ENCODE measurements around the gene CFAP65.

The CFAP65 gene

GRCh38 chr2:219056896-219057708, 15.8 kb upstream of the CFAP65 start:
- Mint-ChIP-seq H3K36me3 (no peaks in the 10 kb centered on the region), H3K4me3 (no peak overlapping the region), H3K27me3 (peaks cover 22% of the 10 kb centered on the region), H3K4me1 (peaks cover 13% of the 10 kb centered on the region), H3K9me3 (no peaks in the 10 kb centered on the region), H3K27ac (no peak overlapping the region)
- no peak for DNase-seq (ENCODE audit: low spot score in 2 of 2)
- no peak for ATAC-seq (ENCODE audit: low read depth)

DNA sequence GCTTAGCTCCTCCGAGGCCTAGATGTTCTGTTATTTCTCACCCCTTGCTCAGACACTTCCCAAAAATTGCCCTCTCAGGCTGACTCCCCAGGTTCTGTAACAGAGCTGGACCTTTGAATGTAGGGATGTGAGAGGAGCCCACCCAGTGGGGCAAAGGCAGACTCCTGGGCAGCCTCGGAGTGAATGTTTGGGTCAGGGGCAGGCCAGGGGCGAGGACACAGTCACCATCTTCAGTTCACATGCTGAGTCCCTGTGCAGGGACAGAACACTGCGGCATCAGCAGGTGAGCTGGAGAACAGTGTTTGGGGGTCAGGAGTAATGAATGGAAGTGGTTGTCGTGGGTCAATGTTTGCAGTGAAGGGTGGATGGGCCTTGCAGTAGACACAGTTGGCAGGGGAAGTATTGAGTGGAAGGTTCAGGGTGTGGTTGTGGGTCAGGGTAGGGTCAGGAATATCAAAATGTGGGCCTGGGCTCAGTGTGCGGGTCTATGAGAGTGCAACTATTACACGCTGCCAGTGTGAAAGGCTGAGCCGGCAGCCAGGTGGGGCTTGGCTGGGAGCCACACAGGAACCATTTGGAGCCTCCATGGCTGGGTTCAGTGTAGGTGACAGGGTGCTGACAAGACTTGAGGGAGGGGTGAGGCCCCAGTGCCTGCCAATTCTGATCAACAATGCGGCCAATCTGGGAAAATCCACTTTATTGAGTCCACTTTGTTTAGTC, 15.0 kb upstream of the CFAP65 start:
- ATAC-seq (ENCODE audit: low read depth) (no peak), DNase-seq (ENCODE audit: low spot score in 2 of 2) (no peak)
- Mint-ChIP-seq H3K9me3 (no peaks in the 10 kb centered on the region), H3K27ac (no peak overlapping the region), H3K27me3 (peaks cover 23% of the 10 kb centered on the region), H3K36me3 (no peaks in the 10 kb centered on the region), H3K4me1 (peaks cover 12% of the 10 kb centered on the region), H3K4me3 (no peak overlapping the region)

DNA sequence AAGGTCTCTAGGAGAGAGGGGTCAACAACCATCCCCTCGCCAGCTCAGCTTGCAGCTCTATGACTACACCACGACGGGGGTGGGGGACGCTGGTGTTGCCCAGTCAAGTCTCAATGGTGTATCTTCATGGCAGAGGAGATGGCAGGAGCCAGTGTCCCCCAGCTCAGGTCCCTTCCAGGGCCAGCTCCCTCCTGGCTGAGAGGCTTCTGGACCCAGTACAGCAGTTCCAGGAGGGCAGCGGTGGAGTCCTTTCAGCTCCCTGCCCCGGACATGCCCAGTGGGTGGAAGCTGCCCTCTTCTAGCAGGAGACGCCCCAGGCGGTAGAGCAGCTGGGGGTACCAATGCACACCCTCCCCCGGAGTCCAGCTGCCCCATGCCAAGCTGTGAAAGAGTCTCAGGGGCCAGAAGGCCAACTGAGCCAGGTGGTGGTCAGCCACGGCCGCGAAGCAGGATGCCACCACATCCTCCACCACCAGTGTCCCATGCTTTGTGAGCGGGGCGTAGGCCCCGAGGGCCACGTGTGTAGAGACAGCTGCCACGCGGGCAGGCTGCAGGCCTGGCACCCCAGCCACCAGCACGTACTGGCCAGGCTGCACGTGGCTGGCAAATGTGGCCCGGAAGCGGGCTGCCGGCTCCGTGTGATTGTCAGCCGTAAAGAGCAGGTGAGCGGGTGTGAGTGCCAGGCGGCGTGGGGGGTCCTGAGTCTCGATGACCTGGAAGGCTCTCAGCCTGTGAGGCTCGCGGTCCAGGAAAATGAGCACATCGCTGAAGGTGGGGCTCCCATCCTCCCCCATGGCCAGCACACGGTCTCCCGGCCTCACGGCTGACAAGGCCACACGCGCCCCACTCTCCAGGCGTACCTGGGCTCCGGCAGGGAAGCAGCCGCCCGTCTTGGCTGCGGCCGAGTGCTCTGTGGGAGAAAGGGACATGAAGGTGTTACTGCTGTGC, 13.9 kb upstream of the CFAP65 start:
- ATAC-seq (ENCODE audit: low read depth): no peak
- Mint-ChIP-seq H3K9me3 (no peaks in the 10 kb centered on the region), H3K27ac (no peak overlapping the region), H3K4me3 (no peak overlapping the region), H3K36me3 (no peaks in the 10 kb centered on the region), H3K27me3 (peaks cover 26% of the 10 kb centered on the region), H3K4me1 (peaks cover 10% of the 10 kb centered on the region)
- DNase-seq (ENCODE audit: low spot score in 2 of 2): no peak

GRCh38 chr2:219049282-219049681, 8.0 kb upstream of the CFAP65 start:
- Mint-ChIP-seq H3K27me3 (peaks cover 28% of the 10 kb centered on the region), H3K4me1 (no peaks in the 10 kb centered on the region), H3K36me3 (no peaks in the 10 kb centered on the region), H3K27ac (no peak overlapping the region), H3K9me3 (no peaks in the 10 kb centered on the region), H3K4me3 (no peak overlapping the region)
- ATAC-seq (ENCODE audit: low read depth): no peak
- DNase-seq (ENCODE audit: low spot score in 2 of 2): no peak

DNA sequence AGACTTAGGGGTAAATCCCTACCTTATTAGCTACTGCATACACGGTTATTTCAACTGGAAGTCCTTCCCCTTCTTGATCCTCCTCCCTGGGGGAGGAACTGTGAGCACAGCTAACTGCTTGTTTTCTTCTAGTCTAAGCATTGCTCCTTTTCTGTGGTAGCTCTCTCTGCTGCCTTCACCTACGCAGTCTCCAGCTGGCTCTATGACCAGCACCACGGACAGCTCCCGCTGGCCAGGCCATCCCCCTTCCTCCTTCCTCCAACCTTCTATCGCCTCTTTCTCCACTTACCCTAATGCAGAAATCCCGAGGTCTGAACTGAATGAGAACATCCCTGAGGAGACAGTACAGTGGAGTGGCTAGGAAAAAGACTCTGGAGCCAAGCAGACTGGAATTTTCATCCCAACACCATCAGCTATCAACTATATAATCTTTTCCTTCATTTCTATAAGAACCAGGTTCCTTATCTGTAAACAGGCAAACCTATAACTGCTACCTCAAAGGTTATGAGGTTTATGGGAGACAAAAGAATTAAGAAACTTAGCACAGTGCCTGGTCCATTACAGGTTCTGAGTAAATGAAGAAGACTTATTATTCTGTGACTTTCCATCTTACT, 4.7 kb upstream of the CFAP65 start:
- Mint-ChIP-seq H3K27ac (no peak overlapping the region), H3K4me3 (no peak overlapping the region), H3K27me3 (peaks cover 36% of the 10 kb centered on the region), H3K9me3 (no peaks in the 10 kb centered on the region), H3K4me1 (peaks cover 4% of the 10 kb centered on the region), H3K36me3 (no peaks in the 10 kb centered on the region)
- ATAC-seq (ENCODE audit: low read depth): no peak
- DNase-seq (ENCODE audit: low spot score in 2 of 2): no peak

DNA sequence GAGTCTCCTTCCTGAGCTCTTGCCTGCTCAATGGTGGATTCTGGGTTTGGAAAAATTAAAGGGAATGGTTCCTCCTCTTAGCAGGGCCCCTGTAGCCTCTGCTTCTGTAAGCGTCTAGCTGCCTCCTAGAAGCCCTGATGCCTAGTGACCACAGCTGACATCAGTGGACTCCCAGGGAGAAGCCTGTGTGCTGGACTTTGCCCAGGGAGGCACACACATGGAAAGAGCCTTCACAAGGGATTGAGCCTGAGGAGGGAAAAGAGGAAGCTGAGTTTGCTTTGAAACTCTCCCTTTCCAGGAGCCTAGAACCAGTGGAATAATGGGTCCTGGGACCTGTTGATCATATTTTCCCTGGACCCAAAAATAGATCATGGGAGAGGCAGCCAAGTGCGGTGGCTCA, 1.4 kb upstream of the CFAP65 start:
- Mint-ChIP-seq H3K4me3 (no peak overlapping the region), H3K27me3 (peaks cover 33% of the 10 kb centered on the region), H3K4me1 (peaks cover 4% of the 10 kb centered on the region), H3K27ac (no peak overlapping the region), H3K36me3 (no peaks in the 10 kb centered on the region), H3K9me3 (peaks cover 1% of the 10 kb centered on the region)
- no peak for ATAC-seq (ENCODE audit: low read depth)
- no peak for DNase-seq (ENCODE audit: low spot score in 2 of 2)

- Mint-ChIP-seq H3K36me3 (no peaks in the 10 kb centered on the region), H3K9me3 (peaks cover 1% of the 10 kb centered on the region), H3K27me3 (peaks cover 36% of the 10 kb centered on the region), H3K27ac (no peak overlapping the region), H3K4me3 (no peak overlapping the region), H3K4me1 (peaks cover 4% of the 10 kb centered on the region)
- no peak for DNase-seq (ENCODE audit: low spot score in 2 of 2)
- no peak for ATAC-seq (ENCODE audit: low read depth)
These were observed 841 bp upstream of the CFAP65 start for GRCh38 chr2:219042157-219042556.

- Mint-ChIP-seq H3K27ac (no peak overlapping the region), H3K4me3 (no peak overlapping the region), H3K36me3 (no peaks in the 10 kb centered on the region), H3K4me1 (peaks cover 4% of the 10 kb centered on the region), H3K9me3 (peaks cover 1% of the 10 kb centered on the region), H3K27me3 (peaks cover 31% of the 10 kb centered on the region)
- DNase-seq (ENCODE audit: low spot score in 2 of 2) (no peak), ATAC-seq (ENCODE audit: low read depth) (no peak)
These were observed 2.7 kb downstream of the CFAP65 start for GRCh38 chr2:219038600-219038999.

GRCh38 chr2:219037783-219038499, 3.4 kb downstream of the CFAP65 start:
- Mint-ChIP-seq H3K9me3 (peaks cover 1% of the 10 kb centered on the region), H3K27me3 (peaks cover 28% of the 10 kb centered on the region), H3K4me3 (no peak overlapping the region), H3K4me1 (peaks cover 4% of the 10 kb centered on the region), H3K36me3 (no peaks in the 10 kb centered on the region), H3K27ac (no peak overlapping the region)
- DNase-seq (ENCODE audit: low spot score in 2 of 2) (no peak), ATAC-seq (ENCODE audit: low read depth) (no peak)

- peaks cover 26% of the 10 kb centered on the region for H3K27me3 Mint-ChIP-seq
- H3K27ac Mint-ChIP-seq: no peak overlapping the region
- no peaks in the 10 kb centered on the region for H3K4me1 Mint-ChIP-seq
- H3K36me3 Mint-ChIP-seq: no peaks in the 10 kb centered on the region
- DNase-seq (ENCODE audit: low spot score in 2 of 2) (no peak), ATAC-seq (ENCODE audit: low read depth) (no peak)
- H3K4me3 Mint-ChIP-seq: no peak overlapping the region
- H3K9me3 Mint-ChIP-seq: peaks cover 1% of the 10 kb centered on the region
These were observed 5.4 kb downstream of the CFAP65 start for GRCh38 chr2:219035942-219036341.

DNA sequence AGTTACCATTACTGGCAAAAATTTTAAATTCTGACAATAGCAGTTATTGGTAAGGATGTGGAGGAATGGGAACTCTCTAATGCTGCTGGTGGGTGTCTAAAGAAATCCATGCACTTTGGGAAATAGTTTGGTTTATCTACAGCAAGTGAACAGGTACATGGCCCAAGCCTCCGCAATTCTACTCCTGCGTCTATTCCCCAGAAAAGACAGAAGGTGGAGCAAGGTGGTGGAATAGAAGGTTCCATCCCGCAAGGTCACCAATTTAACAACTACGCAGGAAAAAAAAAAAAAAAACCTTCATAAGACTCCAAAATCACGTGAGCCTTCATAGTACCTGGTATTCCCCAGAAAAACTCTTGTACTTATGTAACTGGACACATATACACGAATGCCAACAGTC, 6.5 kb downstream of the CFAP65 start:
- Mint-ChIP-seq H3K4me3 (no peak overlapping the region), H3K9me3 (peaks cover 1% of the 10 kb centered on the region), H3K4me1 (no peaks in the 10 kb centered on the region), H3K36me3 (no peaks in the 10 kb centered on the region), H3K27ac (no peak overlapping the region), H3K27me3 (peaks cover 30% of the 10 kb centered on the region)
- ATAC-seq (ENCODE audit: low read depth) (no peak), DNase-seq (ENCODE audit: low spot score in 2 of 2) (no peak)

GRCh38 chr2:219032051-219032745, 9.1 kb downstream of the CFAP65 start:
- no peak overlapping the region for H3K4me3 Mint-ChIP-seq
- no peak for DNase-seq (ENCODE audit: low spot score in 2 of 2)
- no peaks in the 10 kb centered on the region for H3K4me1 Mint-ChIP-seq
- no peak overlapping the region for H3K27ac Mint-ChIP-seq
- H3K36me3 Mint-ChIP-seq: no peaks in the 10 kb centered on the region
- H3K27me3 Mint-ChIP-seq: peaks cover 18% of the 10 kb centered on the region
- ATAC-seq (ENCODE audit: low read depth): no peak
- H3K9me3 Mint-ChIP-seq: no peaks in the 10 kb centered on the region

Data from memory B cell (primary cell).